ENCODE measurements around the gene OR9A2.

OR9A2 gene

GRCh38 chr7:143003393-143004051, 23.4 kb downstream of the OR9A2 start:
- TF ChIP-seq CTCF (IDR thresholded peaks at IDR 0.05; ENCODE audit: low read depth, low read length) = peak; percentile 74
- DNase-seq (ENCODE audit: low read depth, low spot score) = peak; percentile 61
- in situ Hi-C loops (cut with HindIII; ENCODE audit: low sequenced_read_pairs) = no loop called here
- H3K4me3 ChIP-seq (ENCODE audit: low read depth, low read length) = no peak overlapping the region

- in situ Hi-C loops (cut with HindIII; ENCODE audit: low sequenced_read_pairs) = no loop called here
- no peak for DNase-seq (ENCODE audit: low read depth, low spot score)
- H3K4me3 ChIP-seq (ENCODE audit: low read depth, low read length) = no peak overlapping the region
- TF ChIP-seq CTCF (IDR thresholded peaks at IDR 0.05; ENCODE audit: low read depth, low read length) = no peak
These were observed 24.0 kb downstream of the OR9A2 start for GRCh38 chr7:143002898-143003297.

DNA sequence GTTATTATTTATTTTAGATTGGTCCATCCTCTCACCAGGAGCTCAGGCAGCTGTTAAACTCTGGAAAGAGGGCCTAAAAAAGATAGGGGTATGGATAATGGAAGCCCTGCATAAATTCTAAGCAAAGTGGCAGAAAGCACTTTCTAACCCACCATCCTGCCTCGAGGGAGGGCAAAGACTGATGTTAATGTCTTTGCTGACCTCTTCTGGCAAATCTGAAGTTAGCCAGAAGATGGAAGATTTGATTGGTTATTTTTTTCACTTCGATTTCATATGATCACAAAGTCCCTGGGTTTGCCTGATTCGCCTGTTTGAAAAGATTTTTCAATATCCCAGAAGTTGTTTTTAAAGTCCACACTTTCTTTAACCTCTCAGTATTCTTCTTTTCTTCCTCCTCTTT, 24.8 kb downstream of the OR9A2 start:
- in situ Hi-C loops (cut with HindIII; ENCODE audit: low sequenced_read_pairs) = no loop called here
- peak; percentile 27 for TF ChIP-seq CTCF (IDR thresholded peaks at IDR 0.05; ENCODE audit: low read depth, low read length)
- no peak overlapping the region for H3K4me3 ChIP-seq (ENCODE audit: low read depth, low read length)
- no peak for DNase-seq (ENCODE audit: low read depth, low spot score)

DNA sequence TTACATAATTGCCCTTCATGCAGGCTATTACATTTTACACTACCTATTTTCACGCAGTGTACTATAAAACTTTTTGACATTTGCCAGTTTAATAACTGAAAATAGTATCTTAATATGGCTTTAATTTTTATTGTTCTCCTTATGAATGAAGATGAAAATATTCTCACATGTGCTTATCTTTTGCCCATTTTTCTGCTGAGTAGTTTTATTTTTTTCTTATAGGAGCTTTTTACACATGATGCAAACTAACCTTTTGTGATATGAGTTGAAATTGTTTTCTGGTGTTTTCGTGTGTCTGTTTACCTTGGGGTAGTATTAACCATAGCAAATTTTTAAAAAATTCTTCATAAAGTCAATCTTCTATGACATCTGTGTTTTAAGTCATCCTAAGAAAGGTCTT, 26.3 kb downstream of the OR9A2 start:
- H3K4me3 ChIP-seq (ENCODE audit: low read depth, low read length) = no peak overlapping the region
- no peak for TF ChIP-seq CTCF (IDR thresholded peaks at IDR 0.05; ENCODE audit: low read depth, low read length)
- DNase-seq (ENCODE audit: low read depth, low spot score) = no peak
- in situ Hi-C loops (cut with HindIII; ENCODE audit: low sequenced_read_pairs) = no loop called here

- H3K4me3 ChIP-seq (ENCODE audit: low read depth, low read length) = no peak overlapping the region
- in situ Hi-C loops (cut with HindIII; ENCODE audit: low sequenced_read_pairs) = no loop called here
- no peak for DNase-seq (ENCODE audit: low read depth, low spot score)
- TF ChIP-seq CTCF (IDR thresholded peaks at IDR 0.05; ENCODE audit: low read depth, low read length) = no peak
These were observed 27.1 kb downstream of the OR9A2 start for GRCh38 chr7:142999793-143000192.

DNA sequence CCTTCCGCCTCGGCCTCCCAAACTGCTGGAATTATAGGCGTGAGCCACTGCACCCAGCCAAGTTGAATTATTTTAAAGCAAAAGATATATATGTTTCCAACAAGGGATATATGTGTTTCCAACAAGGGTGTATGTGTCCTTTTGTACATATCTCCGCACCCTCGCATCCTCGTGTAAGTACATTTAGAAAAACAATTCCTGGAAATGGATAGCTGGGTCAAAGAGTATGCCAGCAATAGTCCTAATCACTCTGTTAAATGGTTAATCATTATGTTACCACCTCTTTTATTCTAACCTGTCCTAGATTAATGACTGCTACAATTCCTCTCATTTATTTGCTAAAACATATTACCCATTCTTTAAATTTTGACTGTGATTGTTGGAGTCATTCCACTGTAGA, 28.0 kb downstream of the OR9A2 start:
- no peak for TF ChIP-seq CTCF (IDR thresholded peaks at IDR 0.05; ENCODE audit: low read depth, low read length)
- no peak for DNase-seq (ENCODE audit: low read depth, low spot score)
- H3K4me3 ChIP-seq (ENCODE audit: low read depth, low read length) = no peak overlapping the region
- in situ Hi-C loops (cut with HindIII; ENCODE audit: low sequenced_read_pairs) = no loop called here
